ENCODE measurements around the gene DLG4.

The DLG4 gene

GRCh38 chr17:7208027-7208571 lies 11.5 kb downstream of the DLG4 start:
- no peaks in the 10 kb centered on the region for H3K9me3 ChIP-seq (ENCODE audit: control insufficient read depth, low read length)

GRCh38 chr17:7207120-7208001 lies 12.3 kb downstream of the DLG4 start:
- H3K4me1 ChIP-seq (ENCODE audit: control insufficient read depth, insufficient read depth, low read length): peaks cover 7% of the 10 kb centered on the region
- H3K9ac ChIP-seq (ENCODE audit: low read length): peak overlapping the region; percentile 26
- no peaks in the 10 kb centered on the region for H3K27me3 ChIP-seq (replicated peaks; ENCODE audit: control insufficient read depth, insufficient read depth, low read length)
- H3K4me3 ChIP-seq (ENCODE audit: low read length): no peak overlapping the region
- no peaks in the 10 kb centered on the region for H3K9me3 ChIP-seq (ENCODE audit: control insufficient read depth, low read length)
- no peak for DNase-seq (ENCODE audit: low read depth)
- H3K36me3 ChIP-seq (ENCODE audit: control insufficient read depth, insufficient read depth, low read length, severe bottlenecking): peaks cover 17% of the 10 kb centered on the region

More at GRCh38 chr17:7208027-7208571, 11.5 kb downstream of the DLG4 start:
- no peak overlapping the region for H3K9ac ChIP-seq (ENCODE audit: low read length)
- H3K4me3 ChIP-seq (ENCODE audit: low read length): no peak overlapping the region
- no peak for DNase-seq (ENCODE audit: low read depth)
- H3K36me3 ChIP-seq (ENCODE audit: control insufficient read depth, insufficient read depth, low read length, severe bottlenecking): peaks cover 10% of the 10 kb centered on the region
- H3K4me1 ChIP-seq (ENCODE audit: control insufficient read depth, insufficient read depth, low read length): peaks cover 7% of the 10 kb centered on the region
- no peaks in the 10 kb centered on the region for H3K27me3 ChIP-seq (replicated peaks; ENCODE audit: control insufficient read depth, insufficient read depth, low read length)

GRCh38 chr17:7205561-7205960 lies 14.1 kb downstream of the DLG4 start:
- peaks cover 31% of the 10 kb centered on the region for H3K36me3 ChIP-seq (ENCODE audit: control insufficient read depth, insufficient read depth, low read length, severe bottlenecking)
- peak overlapping the region; percentile 83 for H3K4me3 ChIP-seq (ENCODE audit: low read length)
- no peaks in the 10 kb centered on the region for H3K9me3 ChIP-seq (ENCODE audit: control insufficient read depth, low read length)
- H3K4me1 ChIP-seq (ENCODE audit: control insufficient read depth, insufficient read depth, low read length): peaks cover 7% of the 10 kb centered on the region
- no peaks in the 10 kb centered on the region for H3K27me3 ChIP-seq (replicated peaks; ENCODE audit: control insufficient read depth, insufficient read depth, low read length)
- no peak for DNase-seq (ENCODE audit: low read depth)
- peak overlapping the region; percentile 79 for H3K9ac ChIP-seq (ENCODE audit: low read length)

GRCh38 chr17:7204828-7205461 lies 14.7 kb downstream of the DLG4 start:
- DNase-seq (ENCODE audit: low read depth): peak; percentile 57
- peak overlapping the region; percentile 83 for H3K4me3 ChIP-seq (ENCODE audit: low read length)
- peaks cover 7% of the 10 kb centered on the region for H3K4me1 ChIP-seq (ENCODE audit: control insufficient read depth, insufficient read depth, low read length)
- H3K27me3 ChIP-seq (replicated peaks; ENCODE audit: control insufficient read depth, insufficient read depth, low read length): no peaks in the 10 kb centered on the region
- peaks cover 31% of the 10 kb centered on the region for H3K36me3 ChIP-seq (ENCODE audit: control insufficient read depth, insufficient read depth, low read length, severe bottlenecking)
- H3K9ac ChIP-seq (ENCODE audit: low read length): peak overlapping the region; percentile 79
- H3K9me3 ChIP-seq (ENCODE audit: control insufficient read depth, low read length): no peaks in the 10 kb centered on the region

- Histone ChIP-seq H3K4me1 (ENCODE audit: control insufficient read depth, insufficient read depth, low read length) (peaks cover 7% of the 10 kb centered on the region), H3K4me3 (ENCODE audit: low read length) (peak overlapping the region; percentile 83), H3K27me3 (replicated peaks; ENCODE audit: control insufficient read depth, insufficient read depth, low read length) (no peaks in the 10 kb centered on the region), H3K9ac (ENCODE audit: low read length) (peak overlapping the region; percentile 79), H3K9me3 (ENCODE audit: control insufficient read depth, low read length) (no peaks in the 10 kb centered on the region), H3K36me3 (ENCODE audit: control insufficient read depth, insufficient read depth, low read length, severe bottlenecking) (peaks cover 31% of the 10 kb centered on the region)
- no peak for DNase-seq (ENCODE audit: low read depth)
Measured at GRCh38 chr17:7204336-7204735, 15.3 kb downstream of the DLG4 start.

- no peak overlapping the region for H3K9ac ChIP-seq (ENCODE audit: low read length)
- peaks cover 31% of the 10 kb centered on the region for H3K36me3 ChIP-seq (ENCODE audit: control insufficient read depth, insufficient read depth, low read length, severe bottlenecking)
- H3K4me3 ChIP-seq (ENCODE audit: low read length): no peak overlapping the region
- no peak for DNase-seq (ENCODE audit: low read depth)
- H3K9me3 ChIP-seq (ENCODE audit: control insufficient read depth, low read length): no peaks in the 10 kb centered on the region
- no peaks in the 10 kb centered on the region for H3K27me3 ChIP-seq (replicated peaks; ENCODE audit: control insufficient read depth, insufficient read depth, low read length)
- H3K4me1 ChIP-seq (ENCODE audit: control insufficient read depth, insufficient read depth, low read length): peaks cover 7% of the 10 kb centered on the region
Measured at GRCh38 chr17:7203391-7203790, 16.2 kb downstream of the DLG4 start.

GRCh38 chr17:7196651-7197401 lies 22.8 kb downstream of the DLG4 start:
- Histone ChIP-seq H3K36me3 (ENCODE audit: control insufficient read depth, insufficient read depth, low read length, severe bottlenecking) (peaks cover 49% of the 10 kb centered on the region), H3K9ac (ENCODE audit: low read length) (no peak overlapping the region), H3K27me3 (replicated peaks; ENCODE audit: control insufficient read depth, insufficient read depth, low read length) (no peaks in the 10 kb centered on the region), H3K4me1 (ENCODE audit: control insufficient read depth, insufficient read depth, low read length) (no peaks in the 10 kb centered on the region), H3K4me3 (ENCODE audit: low read length) (no peak overlapping the region), H3K9me3 (ENCODE audit: control insufficient read depth, low read length) (no peaks in the 10 kb centered on the region)
- DNase-seq (ENCODE audit: low read depth): no peak

GRCh38 chr17:7195971-7196370 lies 23.7 kb downstream of the DLG4 start:
- H3K36me3 ChIP-seq (ENCODE audit: control insufficient read depth, insufficient read depth, low read length, severe bottlenecking): peaks cover 44% of the 10 kb centered on the region

GRCh38 chr17:7192271-7192937 lies 27.2 kb downstream of the DLG4 start:
- Histone ChIP-seq H3K27me3 (replicated peaks; ENCODE audit: control insufficient read depth, insufficient read depth, low read length) (no peaks in the 10 kb centered on the region), H3K4me1 (ENCODE audit: control insufficient read depth, insufficient read depth, low read length) (no peaks in the 10 kb centered on the region), H3K4me3 (ENCODE audit: low read length) (no peak overlapping the region), H3K9ac (ENCODE audit: low read length) (no peak overlapping the region), H3K36me3 (ENCODE audit: control insufficient read depth, insufficient read depth, low read length, severe bottlenecking) (peaks cover 38% of the 10 kb centered on the region), H3K9me3 (ENCODE audit: control insufficient read depth, low read length) (no peaks in the 10 kb centered on the region)
- DNase-seq (ENCODE audit: low read depth): no peak

More at GRCh38 chr17:7195971-7196370, 23.7 kb downstream of the DLG4 start:
- Histone ChIP-seq H3K9me3 (ENCODE audit: control insufficient read depth, low read length) (no peaks in the 10 kb centered on the region), H3K4me3 (ENCODE audit: low read length) (no peak overlapping the region), H3K27me3 (replicated peaks; ENCODE audit: control insufficient read depth, insufficient read depth, low read length) (no peaks in the 10 kb centered on the region), H3K9ac (ENCODE audit: low read length) (no peak overlapping the region), H3K4me1 (ENCODE audit: control insufficient read depth, insufficient read depth, low read length) (no peaks in the 10 kb centered on the region)
- no peak for DNase-seq (ENCODE audit: low read depth)

GRCh38 chr17:7191571-7192270 lies 27.9 kb downstream of the DLG4 start:
- no peaks in the 10 kb centered on the region for H3K27me3 ChIP-seq (replicated peaks; ENCODE audit: control insufficient read depth, insufficient read depth, low read length)
- H3K36me3 ChIP-seq (ENCODE audit: control insufficient read depth, insufficient read depth, low read length, severe bottlenecking): peaks cover 33% of the 10 kb centered on the region
- H3K9me3 ChIP-seq (ENCODE audit: control insufficient read depth, low read length): no peaks in the 10 kb centered on the region
- DNase-seq (ENCODE audit: low read depth): peak; percentile 46
- H3K9ac ChIP-seq (ENCODE audit: low read length): no peak overlapping the region
- no peak overlapping the region for H3K4me3 ChIP-seq (ENCODE audit: low read length)
- no peaks in the 10 kb centered on the region for H3K4me1 ChIP-seq (ENCODE audit: control insufficient read depth, insufficient read depth, low read length)
